ENCODE data around the gene FRG2.
A peak's percentile ranks its signal among the peaks of the same experiment; 100 is the strongest.
"Not testable (repeated sequence)": the region's sequence is repeated elsewhere in the genome, so short reads cannot be mapped to it uniquely, and the experiment has no call there.

FRG2 gene

GRCh38 chr4:190027156-190027555 is at the start of gene FRG2:
TSS of gene FRG2 (minus strand) at chr4:190027256. CDS start at chr4:190027204, 52 bp downstream.
- H3K27me3 ChIP-seq (ENCODE audit: control insufficient read depth, insufficient read depth, low read length): peaks cover 23% of the 10 kb centered on the region
- H3K9ac ChIP-seq (ENCODE audit: low read length); H3K4me3 ChIP-seq (ENCODE audit: low read depth, low read length); H3K9me3 ChIP-seq (ENCODE audit: control insufficient read depth, insufficient read depth, low read depth, low read length); H3K4me1 ChIP-seq (ENCODE audit: control insufficient read depth, insufficient read depth, low read length); H3K36me3 ChIP-seq (ENCODE audit: control insufficient read depth, insufficient read depth, low read length); H3K27ac ChIP-seq (ENCODE audit: low read depth, low read length): not testable (repeated sequence)

- H3K27me3 ChIP-seq (ENCODE audit: control insufficient read depth, insufficient read depth, low read length): not testable (repeated sequence)
Observed at GRCh38 chr4:190068351-190068750, 41.3 kb upstream of the FRG2 start.

GRCh38 chr4:190064805-190065204 is 37.7 kb upstream of the FRG2 start:
- H3K36me3 ChIP-seq (ENCODE audit: control insufficient read depth, insufficient read depth, low read length); H3K9ac ChIP-seq (ENCODE audit: low read length); H3K27me3 ChIP-seq (ENCODE audit: control insufficient read depth, insufficient read depth, low read length); H3K9me3 ChIP-seq (ENCODE audit: control insufficient read depth, insufficient read depth, low read depth, low read length); H3K4me3 ChIP-seq (ENCODE audit: low read depth, low read length); H3K4me1 ChIP-seq (ENCODE audit: control insufficient read depth, insufficient read depth, low read length); H3K27ac ChIP-seq (ENCODE audit: low read depth, low read length): not testable (repeated sequence)

More at GRCh38 chr4:190068351-190068750, 41.3 kb upstream of the FRG2 start:
- not testable (repeated sequence) for H3K4me3 ChIP-seq (ENCODE audit: low read depth, low read length); H3K27ac ChIP-seq (ENCODE audit: low read depth, low read length); H3K36me3 ChIP-seq (ENCODE audit: control insufficient read depth, insufficient read depth, low read length); H3K9ac ChIP-seq (ENCODE audit: low read length); H3K4me1 ChIP-seq (ENCODE audit: control insufficient read depth, insufficient read depth, low read length); H3K9me3 ChIP-seq (ENCODE audit: control insufficient read depth, insufficient read depth, low read depth, low read length)

GRCh38 chr4:190064342-190064741 is 37.3 kb upstream of the FRG2 start, which contains the start of gene DBET:
TSS of gene DBET (plus strand) at chr4:190064502.
- H3K36me3 ChIP-seq (ENCODE audit: control insufficient read depth, insufficient read depth, low read length); H3K27ac ChIP-seq (ENCODE audit: low read depth, low read length); H3K27me3 ChIP-seq (ENCODE audit: control insufficient read depth, insufficient read depth, low read length); H3K9me3 ChIP-seq (ENCODE audit: control insufficient read depth, insufficient read depth, low read depth, low read length); H3K9ac ChIP-seq (ENCODE audit: low read length); H3K4me3 ChIP-seq (ENCODE audit: low read depth, low read length); H3K4me1 ChIP-seq (ENCODE audit: control insufficient read depth, insufficient read depth, low read length): not testable (repeated sequence)

GRCh38 chr4:190058997-190059396 is 31.9 kb upstream of the FRG2 start:
- H3K27me3 ChIP-seq (ENCODE audit: control insufficient read depth, insufficient read depth, low read length); H3K27ac ChIP-seq (ENCODE audit: low read depth, low read length); H3K4me3 ChIP-seq (ENCODE audit: low read depth, low read length); H3K4me1 ChIP-seq (ENCODE audit: control insufficient read depth, insufficient read depth, low read length); H3K36me3 ChIP-seq (ENCODE audit: control insufficient read depth, insufficient read depth, low read length); H3K9ac ChIP-seq (ENCODE audit: low read length); H3K9me3 ChIP-seq (ENCODE audit: control insufficient read depth, insufficient read depth, low read depth, low read length): not testable (repeated sequence)

- not testable (repeated sequence) for H3K4me1 ChIP-seq (ENCODE audit: control insufficient read depth, insufficient read depth, low read length); H3K36me3 ChIP-seq (ENCODE audit: control insufficient read depth, insufficient read depth, low read length); H3K4me3 ChIP-seq (ENCODE audit: low read depth, low read length); H3K9me3 ChIP-seq (ENCODE audit: control insufficient read depth, insufficient read depth, low read depth, low read length); H3K27me3 ChIP-seq (ENCODE audit: control insufficient read depth, insufficient read depth, low read length); H3K9ac ChIP-seq (ENCODE audit: low read length); H3K27ac ChIP-seq (ENCODE audit: low read depth, low read length)
Observed at GRCh38 chr4:190049378-190050239, 22.6 kb upstream of the FRG2 start.

- not testable (repeated sequence) for H3K9me3 ChIP-seq (ENCODE audit: control insufficient read depth, insufficient read depth, low read depth, low read length); H3K36me3 ChIP-seq (ENCODE audit: control insufficient read depth, insufficient read depth, low read length); H3K4me3 ChIP-seq (ENCODE audit: low read depth, low read length); H3K27me3 ChIP-seq (ENCODE audit: control insufficient read depth, insufficient read depth, low read length); H3K9ac ChIP-seq (ENCODE audit: low read length); H3K27ac ChIP-seq (ENCODE audit: low read depth, low read length); H3K4me1 ChIP-seq (ENCODE audit: control insufficient read depth, insufficient read depth, low read length)
Observed at GRCh38 chr4:190047627-190048026, 20.6 kb upstream of the FRG2 start.

- H3K27me3 ChIP-seq (ENCODE audit: control insufficient read depth, insufficient read depth, low read length): peaks cover 23% of the 10 kb centered on the region
- H3K4me3 ChIP-seq (ENCODE audit: low read depth, low read length); H3K9me3 ChIP-seq (ENCODE audit: control insufficient read depth, insufficient read depth, low read depth, low read length); H3K27ac ChIP-seq (ENCODE audit: low read depth, low read length); H3K4me1 ChIP-seq (ENCODE audit: control insufficient read depth, insufficient read depth, low read length); H3K36me3 ChIP-seq (ENCODE audit: control insufficient read depth, insufficient read depth, low read length); H3K9ac ChIP-seq (ENCODE audit: low read length): not testable (repeated sequence)
Observed at GRCh38 chr4:190040873-190041272, 13.8 kb upstream of the FRG2 start.

GRCh38 chr4:190037704-190038388 is 10.8 kb upstream of the FRG2 start:
- not testable (repeated sequence) for H3K36me3 ChIP-seq (ENCODE audit: control insufficient read depth, insufficient read depth, low read length); H3K27ac ChIP-seq (ENCODE audit: low read depth, low read length); H3K9me3 ChIP-seq (ENCODE audit: control insufficient read depth, insufficient read depth, low read depth, low read length); H3K9ac ChIP-seq (ENCODE audit: low read length); H3K4me1 ChIP-seq (ENCODE audit: control insufficient read depth, insufficient read depth, low read length)
- Histone ChIP-seq H3K4me3 (ENCODE audit: low read depth, low read length) (peak overlapping the region; percentile 44; the same call in 1 of the 2 replicates), H3K27me3 (ENCODE audit: control insufficient read depth, insufficient read depth, low read length) (peaks cover 23% of the 10 kb centered on the region)

- H3K27me3 ChIP-seq (ENCODE audit: control insufficient read depth, insufficient read depth, low read length); H3K27ac ChIP-seq (ENCODE audit: low read depth, low read length); H3K9me3 ChIP-seq (ENCODE audit: control insufficient read depth, insufficient read depth, low read depth, low read length); H3K4me1 ChIP-seq (ENCODE audit: control insufficient read depth, insufficient read depth, low read length); H3K9ac ChIP-seq (ENCODE audit: low read length); H3K4me3 ChIP-seq (ENCODE audit: low read depth, low read length); H3K36me3 ChIP-seq (ENCODE audit: control insufficient read depth, insufficient read depth, low read length): not testable (repeated sequence)
Observed at GRCh38 chr4:190031264-190031663, 4.2 kb upstream of the FRG2 start.

GRCh38 chr4:190022614-190023281 is 4.3 kb downstream of the FRG2 start:
- not testable (repeated sequence) for H3K9ac ChIP-seq (ENCODE audit: low read length); H3K27ac ChIP-seq (ENCODE audit: low read depth, low read length); H3K36me3 ChIP-seq (ENCODE audit: control insufficient read depth, insufficient read depth, low read length); H3K9me3 ChIP-seq (ENCODE audit: control insufficient read depth, insufficient read depth, low read depth, low read length)
- peaks cover 56% of the 10 kb centered on the region for H3K27me3 ChIP-seq (ENCODE audit: control insufficient read depth, insufficient read depth, low read length)
- peak overlapping the region; percentile 22; the same call in 1 of the 2 replicates for H3K4me3 ChIP-seq (ENCODE audit: low read depth, low read length)
- peaks cover 11% of the 10 kb centered on the region; the same call in 1 of the 2 replicates for H3K4me1 ChIP-seq (ENCODE audit: control insufficient read depth, insufficient read depth, low read length)
